ENCODE measurements around the gene SRF. TPM values are rescaled to one million over a fixed set of nuclear protein-coding genes. Genes with fewer than 3 reads are reported as not detected.
A peak's percentile ranks its signal among the peaks of the same experiment; 100 is the strongest.

The SRF gene
- total and polyA plus RNA-seq, 2 donors (not counting 3 experiments of a cell fraction or from before 2014, with no cell fraction given) = 34.4 to 55.8 TPM

- dilution Hi-C loops (cut with MboI; ENCODE audit: extremely low pct_ligation_motif_present, low sequenced_read_pairs) (no loop called here), intact Hi-C loops (cut with micrococcal nuclease) (loop anchor here (1.0 kb wide), 1 partner anchor 11 kb away; the partner anchor contains the start of gene SRF)
- DNase-seq (ENCODE audit: low read depth, low spot score) (peak; percentile 74), FAIRE-seq (peak; percentile 87)
- H3K36me3 ChIP-seq (ENCODE audit: control insufficient read depth in 2 of 2, extremely low read depth in 1 of 2, insufficient read depth in 2 of 2, low read length in 2 of 2) = peaks cover 10 to 32% of the 10 kb centered on the region in 2 experiments
- ChIA-PET POLR2A (interaction anchor here (0.6 to 0.7 kb wide), 2 partner anchors 152 to 158 kb away, joined by 3 to 7 read pairs; no protein-coding TSS in a partner anchor), CTCF (interaction anchor here (1.1 to 1.6 kb wide), 3 partner anchors 12 to 152 kb away, joined by 3 to 10 read pairs (median 8); partner anchors contain the start of gene DNPH1)
- peaks cover 2% of the 10 kb centered on the region for H3K79me2 ChIP-seq (ENCODE audit: control insufficient read depth, insufficient read depth, low read length)
- H4K20me1 ChIP-seq (replicated peaks; ENCODE audit: control insufficient read depth, extremely low read depth, insufficient read depth, low read length) = no peaks in the 10 kb centered on the region
- H3K9ac ChIP-seq (replicated peaks; ENCODE audit: extremely low read depth, insufficient read depth, low read length) = peak within 1 kb of the TSS; percentile 61
- TF ChIP-seq FOS (IDR thresholded peaks at IDR 0.05; ENCODE audit: borderline replicate concordance, insufficient read depth, low read length) (no peak), POLR2A (IDR thresholded peaks at IDR 0.05; ENCODE audit: low read depth, low read length) (peak; percentile 92), POLR2AphosphoS5 (IDR thresholded peaks at IDR 0.05; ENCODE audit: insufficient read depth, low read depth, low read length) (peak; percentile 95)
- BruUV-seq (replicated peaks) = no TSS peak
- H3K9me1 ChIP-seq (replicated peaks; ENCODE audit: control insufficient read depth, extremely low read depth, insufficient read depth, low read length) = no peaks in the 10 kb centered on the region
- peak within 1 kb of the TSS; percentile 49 to 92 (median 78) for H3K4me3 ChIP-seq (replicated peaks in 1 of 3; ENCODE audit: insufficient read depth in 1 of 3, low read depth in 1 of 3, low read length in 3 of 3)
- H3K4me2 ChIP-seq (ENCODE audit: insufficient read depth, low read length) = peak within 1 kb of the TSS; percentile 67
- H3K4me1 ChIP-seq (ENCODE audit: control insufficient read depth, extremely low read depth, insufficient read depth, low read length) = peaks cover 17% of the 10 kb centered on the region
- no peaks in the 10 kb centered on the region for H3K9me3 ChIP-seq (replicated peaks; ENCODE audit: control insufficient read depth, insufficient read depth, low read length)
- no peaks in the 10 kb centered on the region for H3K27me3 ChIP-seq (ENCODE audit: control insufficient read depth in 2 of 2, insufficient read depth in 2 of 2, low read length in 2 of 2)
- H2AFZ ChIP-seq (ENCODE audit: low read depth, low read length) = peak within 1 kb of the TSS; percentile 75
- no peak within 1 kb of the TSS for H3K27ac ChIP-seq (ENCODE audit: insufficient read depth, low read depth, low read length)
These were observed 11.1 kb downstream of the SRF start, which contains the start of gene CUL9 for GRCh38 chr6:43181942-43182860. Gene CUL9, plus strand, starts transcription at chr6:43182196. Its CDS starts 2,115 bp downstream, at chr6:43184311.

- Histone ChIP-seq H3K9me3 (replicated peaks; ENCODE audit: control insufficient read depth, insufficient read depth, low read length) (no peaks in the 10 kb centered on the region), H2AFZ (ENCODE audit: low read depth, low read length) (no peak overlapping the region), H3K27ac (ENCODE audit: insufficient read depth, low read depth, low read length) (no peak overlapping the region), H3K9ac (replicated peaks; ENCODE audit: extremely low read depth, insufficient read depth, low read length) (no peak overlapping the region), H3K4me2 (ENCODE audit: insufficient read depth, low read length) (no peak overlapping the region), H3K4me3 (replicated peaks in 1 of 3; ENCODE audit: insufficient read depth in 1 of 3, low read depth in 1 of 3, low read length in 3 of 3) (no peak overlapping the region), H3K27me3 (ENCODE audit: control insufficient read depth in 2 of 2, insufficient read depth in 2 of 2, low read length in 2 of 2) (no peaks in the 10 kb centered on the region), H3K9me1 (replicated peaks; ENCODE audit: control insufficient read depth, extremely low read depth, insufficient read depth, low read length) (no peaks in the 10 kb centered on the region), H3K79me2 (ENCODE audit: control insufficient read depth, insufficient read depth, low read length) (peaks cover 2% of the 10 kb centered on the region), H4K20me1 (replicated peaks; ENCODE audit: control insufficient read depth, extremely low read depth, insufficient read depth, low read length) (no peaks in the 10 kb centered on the region), H3K4me1 (ENCODE audit: control insufficient read depth, extremely low read depth, insufficient read depth, low read length) (peaks cover 17% of the 10 kb centered on the region), H3K36me3 (ENCODE audit: control insufficient read depth in 2 of 2, extremely low read depth in 1 of 2, insufficient read depth in 2 of 2, low read length in 2 of 2) (peaks cover 8 to 35% of the 10 kb centered on the region in 2 experiments)
- dilution Hi-C loops (cut with MboI; ENCODE audit: extremely low pct_ligation_motif_present, low sequenced_read_pairs) (no loop called here), intact Hi-C loops (cut with micrococcal nuclease) (no loop called here)
- ChIA-PET CTCF (interaction anchor here (1.6 kb wide), 1 partner anchor 46 kb away, joined by 10 read pairs; the partner anchor contains the start of gene DNPH1), POLR2A (no interaction called here)
- BruUV-seq (replicated peaks) = no TSS peak
- no peak for DNase-seq (ENCODE audit: low read depth, low spot score)
- TF ChIP-seq MYC (IDR thresholded peaks at IDR 0.05; ENCODE audit: low read depth, low read length) (no peak), POLR2AphosphoS5 (IDR thresholded peaks at IDR 0.05; ENCODE audit: insufficient read depth, low read depth, low read length) (no peak), FOS (IDR thresholded peaks at IDR 0.05; ENCODE audit: borderline replicate concordance, insufficient read depth, low read length) (no peak), JUN (IDR thresholded peaks at IDR 0.05; ENCODE audit: borderline replicate concordance, insufficient read depth, insufficient read length, low read depth) (no peak)
- FAIRE-seq = no peak
These were observed 12.4 kb downstream of the SRF start for GRCh38 chr6:43183441-43183840.
